ENCODE measurements around the gene SERINC4.
"Not testable (repeated sequence)": the region's sequence is repeated elsewhere in the genome, so short reads cannot be mapped to it uniquely, and the experiment has no call there.

The SERINC4 gene

DNA sequence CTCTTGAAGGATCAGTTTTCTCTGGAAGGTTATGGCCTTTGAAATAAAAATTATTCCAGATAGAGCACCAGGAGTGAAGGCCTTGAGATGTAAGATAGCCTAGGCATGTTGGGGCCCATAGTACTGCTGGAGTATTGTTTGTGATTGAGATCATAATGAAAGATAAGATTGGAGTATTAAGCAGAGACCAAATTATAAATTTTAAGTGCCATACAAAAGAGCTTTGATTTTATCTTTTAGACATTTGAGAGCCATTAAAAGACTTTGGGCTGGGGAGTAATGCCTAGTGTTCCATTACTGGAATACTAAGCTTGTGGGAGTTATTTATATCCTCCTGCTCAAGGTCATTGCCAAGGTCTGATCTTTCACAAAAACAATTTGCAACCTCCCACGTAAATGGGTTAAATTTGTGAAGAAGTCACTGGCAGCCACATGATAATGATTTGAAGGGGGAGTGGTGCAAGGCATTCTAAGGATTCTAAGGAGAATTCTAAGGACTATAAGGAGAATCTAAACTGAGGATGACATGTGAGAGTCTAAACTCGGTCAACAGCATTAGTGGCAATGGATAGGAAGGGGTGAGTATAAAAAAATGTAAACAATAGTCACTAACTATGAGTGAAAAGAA is 36.1 kb downstream of the SERINC4 start:
- in situ Hi-C loops (cut with MboI; ENCODE audit: low sequenced_read_pairs) = no loop called here

DNA sequence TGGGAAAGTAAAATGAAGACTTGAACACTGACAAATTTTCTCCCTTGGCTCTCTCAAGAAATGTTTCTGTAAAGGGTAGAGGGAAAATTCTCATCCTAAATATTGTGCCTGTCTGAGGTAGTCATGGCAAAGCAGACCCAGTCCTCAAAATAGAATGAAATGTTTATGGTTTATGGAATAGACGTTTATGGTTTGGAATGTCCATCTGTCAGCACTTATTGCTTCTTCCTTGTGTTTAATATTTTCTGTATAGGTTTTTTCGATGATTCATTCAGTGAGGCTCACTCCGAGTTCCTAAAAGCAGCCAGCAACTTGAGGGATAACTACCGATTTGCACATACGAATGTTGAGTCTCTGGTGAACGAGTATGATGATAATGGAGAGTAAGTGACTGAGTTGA is 37.2 kb downstream of the SERINC4 start:
- in situ Hi-C loops (cut with MboI; ENCODE audit: low sequenced_read_pairs) = no loop called here

GRCh38 chr15:43751885-43752284 is 48.1 kb downstream of the SERINC4 start:
- in situ Hi-C loops (cut with MboI; ENCODE audit: low sequenced_read_pairs) = no loop called here

DNA sequence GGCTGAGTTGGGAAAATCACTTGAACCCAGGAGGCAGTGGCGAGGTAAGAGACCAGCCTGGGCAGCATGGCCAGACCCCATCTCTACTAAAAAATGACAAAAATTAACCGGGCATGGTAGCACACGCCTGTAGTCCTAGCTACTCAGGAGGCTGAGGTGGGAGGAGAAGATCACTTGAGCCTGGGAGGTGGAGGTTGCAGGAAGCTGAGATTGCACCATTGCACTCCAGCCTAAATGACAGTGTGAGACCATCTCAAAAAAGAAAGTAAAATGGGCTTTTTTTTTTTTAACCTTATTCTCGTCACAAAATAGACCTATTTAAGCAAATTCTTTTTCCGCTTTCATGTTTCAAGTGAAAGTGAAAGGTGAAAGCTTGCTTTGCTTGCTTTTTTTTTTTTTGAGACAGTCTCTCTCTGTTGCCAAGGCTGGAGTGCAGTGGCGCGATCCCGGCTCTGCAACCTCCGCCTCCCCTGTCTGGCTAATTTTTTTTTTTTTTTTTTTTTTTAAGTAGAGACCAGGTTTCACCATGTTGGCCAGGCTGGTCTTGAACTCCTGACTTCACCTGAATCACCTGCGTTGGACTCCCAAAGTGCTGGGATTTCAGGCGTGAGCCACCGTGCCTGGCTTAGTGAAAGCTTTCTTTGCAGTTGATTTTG is 50.2 kb downstream of the SERINC4 start:
- in situ Hi-C loops (cut with MboI; ENCODE audit: low sequenced_read_pairs) = no loop called here

DNA sequence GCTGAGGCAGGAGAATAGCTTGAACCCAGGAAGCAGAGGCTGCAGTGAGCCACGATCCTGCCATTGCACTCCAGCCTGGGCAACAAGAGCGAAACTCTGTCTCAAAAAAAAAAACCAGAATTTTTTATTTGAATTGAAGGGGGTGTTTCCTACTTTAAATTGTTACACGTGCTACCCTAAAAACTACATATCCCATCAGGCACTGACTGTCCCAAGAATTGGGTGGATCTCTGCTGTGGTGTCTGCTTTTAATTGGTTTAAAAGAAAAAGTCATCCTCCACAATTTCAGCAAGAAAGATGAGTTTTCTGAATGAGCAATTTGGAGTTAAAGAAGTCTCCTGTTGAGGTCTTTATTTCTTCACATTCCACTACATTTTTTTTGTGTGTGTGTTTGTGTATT is 51.6 kb downstream of the SERINC4 start:
- in situ Hi-C loops (cut with MboI; ENCODE audit: low sequenced_read_pairs) = no loop called here

DNA sequence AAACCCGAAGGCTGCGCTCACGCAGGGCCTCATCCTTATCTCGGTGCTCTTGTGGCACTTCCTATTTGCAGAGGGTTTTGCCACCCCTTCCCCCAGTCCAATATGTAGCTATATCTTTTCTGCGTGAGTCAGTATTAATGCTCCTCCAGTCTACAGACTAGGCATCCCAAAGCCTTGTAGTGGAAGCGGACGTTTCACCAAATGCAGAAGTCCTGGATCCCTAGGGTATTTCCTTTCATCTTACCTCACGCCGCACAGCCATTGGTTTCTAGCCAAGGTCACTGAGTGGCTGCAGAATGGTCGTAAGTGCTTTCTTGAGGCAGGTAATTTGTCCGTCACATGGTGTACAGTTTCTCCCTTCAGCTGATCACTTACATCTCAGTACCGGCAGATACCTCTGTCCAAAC is 53.1 kb downstream of the SERINC4 start:
- in situ Hi-C loops (cut with MboI; ENCODE audit: low sequenced_read_pairs) = not testable (repeated sequence)

- in situ Hi-C loops (cut with MboI; ENCODE audit: low sequenced_read_pairs) = not testable (repeated sequence)
Measured at GRCh38 chr15:43746245-43746902, 53.6 kb downstream of the SERINC4 start, which contains the start of gene PDIA3. Gene PDIA3, plus strand, starts transcription at chr15:43746438. Its CDS starts 102 bp downstream, at chr15:43746540.

Data from HL-60/S4 treated with retinoic acid at 250 ng/mL for 4 days and 3 days (cell line).